ENCODE measurements around the gene RAPGEF1. TPM values are rescaled to one million over a fixed set of nuclear protein-coding genes. Genes with fewer than 3 reads are reported as not detected.

Gene RAPGEF1
- total RNA-seq, 1 experiment from 2014 or later, result 47.1 TPM

GRCh38 chr9:131700765-131701435 is 39.0 kb downstream of the RAPGEF1 start:
- H3K27me3 ChIP-seq (ENCODE audit: control insufficient read depth, insufficient read depth, low read length), result no peaks in the 10 kb centered on the region
- no peak overlapping the region for H3K4me3 ChIP-seq (ENCODE audit: insufficient read depth, low read depth, low read length)
- DNase-seq, result no peak
- H3K36me3 ChIP-seq (replicated peaks; ENCODE audit: control insufficient read depth, insufficient read depth, low read length), result no peaks in the 10 kb centered on the region

DNA sequence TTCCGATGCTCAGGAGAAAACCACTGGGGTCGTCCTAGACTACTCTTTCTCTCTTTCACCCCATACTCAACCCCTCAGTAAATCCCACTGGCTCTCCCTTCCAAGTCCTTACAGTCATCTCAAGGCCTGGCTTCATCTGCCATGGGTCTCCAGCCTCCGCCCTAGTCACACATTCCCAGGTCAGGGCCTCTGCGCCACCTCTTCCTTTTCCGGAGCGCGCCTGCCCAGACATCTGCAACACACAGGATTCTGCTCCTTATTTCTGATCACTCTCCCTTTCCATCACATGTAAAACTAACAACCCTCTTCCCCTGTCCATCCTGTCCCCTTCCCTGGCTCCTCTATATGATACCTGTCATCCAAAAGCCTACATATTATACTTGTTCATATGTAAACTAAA is 39.8 kb downstream of the RAPGEF1 start:
- H3K27me3 ChIP-seq (ENCODE audit: control insufficient read depth, insufficient read depth, low read length), result no peaks in the 10 kb centered on the region
- no peaks in the 10 kb centered on the region for H3K36me3 ChIP-seq (replicated peaks; ENCODE audit: control insufficient read depth, insufficient read depth, low read length)
- DNase-seq, result no peak
- H3K4me3 ChIP-seq (ENCODE audit: insufficient read depth, low read depth, low read length), result no peak overlapping the region

DNA sequence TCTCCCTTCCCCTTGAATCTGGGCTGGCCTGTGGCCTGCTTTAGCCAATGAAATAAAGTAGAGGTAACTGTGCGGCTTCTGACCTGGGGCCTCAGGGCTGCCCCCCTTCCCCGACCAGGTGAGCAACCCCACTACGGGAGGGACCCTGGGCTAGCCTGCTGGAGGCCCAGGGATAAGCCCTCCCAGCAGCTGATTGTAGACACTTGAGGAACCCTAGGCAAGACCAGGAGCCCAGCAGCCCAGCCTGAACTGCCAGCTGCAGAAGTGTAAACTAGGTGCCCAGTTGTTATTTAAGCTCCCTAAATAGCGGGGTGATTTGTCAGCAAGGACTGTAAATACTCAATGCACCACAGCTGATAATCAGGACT is 41.3 kb downstream of the RAPGEF1 start:
- DNase-seq, result peak; percentile 60
- H3K4me3 ChIP-seq (ENCODE audit: insufficient read depth, low read depth, low read length), result no peak overlapping the region
- no peaks in the 10 kb centered on the region for H3K27me3 ChIP-seq (ENCODE audit: control insufficient read depth, insufficient read depth, low read length)
- no peaks in the 10 kb centered on the region for H3K36me3 ChIP-seq (replicated peaks; ENCODE audit: control insufficient read depth, insufficient read depth, low read length)

DNA sequence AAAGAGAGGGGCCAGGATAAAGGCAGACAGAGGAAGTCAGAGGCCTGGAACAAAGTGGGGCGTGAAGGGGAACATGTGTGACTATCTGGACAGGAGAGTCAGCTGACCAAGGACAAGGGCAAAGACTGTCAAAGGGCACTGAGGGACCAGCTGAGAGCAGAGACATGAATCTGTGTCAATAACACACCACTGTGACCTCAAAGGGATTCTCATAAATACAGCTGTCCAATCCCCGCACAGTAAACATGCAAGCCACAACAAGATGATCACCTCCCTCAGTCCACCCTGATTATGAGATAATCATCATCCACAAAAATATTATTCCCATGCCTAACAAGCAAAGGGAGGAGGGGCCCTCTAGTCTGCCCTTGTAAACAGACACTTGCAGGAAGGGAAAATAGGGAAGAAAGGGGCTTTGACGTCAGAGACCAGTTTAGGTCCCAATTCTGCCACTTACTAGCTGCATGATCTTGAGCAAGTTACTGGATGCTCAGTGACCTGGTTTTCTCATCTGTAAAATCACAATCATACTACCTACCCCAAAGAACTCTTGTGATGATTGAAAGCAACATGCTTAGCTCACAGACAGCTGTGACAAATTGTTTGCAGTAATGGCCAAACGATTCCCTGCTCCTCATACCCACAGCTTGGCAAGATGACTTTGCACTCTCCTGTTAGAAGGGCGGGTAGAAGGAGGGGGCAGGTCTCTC is 41.8 kb downstream of the RAPGEF1 start:
- H3K36me3 ChIP-seq (replicated peaks; ENCODE audit: control insufficient read depth, insufficient read depth, low read length), result no peaks in the 10 kb centered on the region
- no peaks in the 10 kb centered on the region for H3K27me3 ChIP-seq (ENCODE audit: control insufficient read depth, insufficient read depth, low read length)
- H3K4me3 ChIP-seq (ENCODE audit: insufficient read depth, low read depth, low read length), result no peak overlapping the region
- no peak for DNase-seq

- Histone ChIP-seq H3K36me3 (replicated peaks; ENCODE audit: control insufficient read depth, insufficient read depth, low read length) (no peaks in the 10 kb centered on the region), H3K4me3 (ENCODE audit: insufficient read depth, low read depth, low read length) (no peak overlapping the region), H3K27me3 (ENCODE audit: control insufficient read depth, insufficient read depth, low read length) (no peaks in the 10 kb centered on the region)
- DNase-seq, result peak; percentile 70
Measured at GRCh38 chr9:131697097-131697496, 42.8 kb downstream of the RAPGEF1 start.

DNA sequence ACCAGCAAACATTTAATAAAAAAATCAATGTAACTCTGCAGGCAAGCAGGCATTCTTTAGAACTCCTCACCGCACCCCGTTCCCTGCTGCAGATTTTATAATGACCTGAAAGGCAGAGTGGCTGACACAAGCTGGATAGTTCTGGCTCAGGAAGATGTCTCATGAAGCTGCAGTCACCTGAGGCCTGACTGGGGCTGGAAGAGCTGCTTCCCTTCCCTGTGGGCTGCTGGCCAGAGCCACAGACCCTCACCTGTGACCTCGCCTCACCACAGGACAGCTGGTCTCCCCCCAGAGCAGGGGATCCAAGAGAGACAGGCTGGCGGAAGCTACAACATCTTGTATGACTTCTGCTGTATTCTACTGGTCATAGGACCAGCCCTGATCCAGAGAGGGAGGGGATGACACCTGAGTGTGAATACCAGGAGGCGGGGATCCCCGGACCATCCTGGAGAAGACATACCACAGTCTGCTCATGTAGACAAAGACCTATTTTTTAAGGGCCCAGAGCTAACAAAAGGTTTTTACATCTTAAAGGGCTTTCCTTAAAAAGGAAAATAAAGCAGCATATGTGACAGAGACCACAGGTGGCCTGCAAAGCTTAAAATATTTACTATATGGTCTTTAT is 43.9 kb downstream of the RAPGEF1 start:
- no peak overlapping the region for H3K4me3 ChIP-seq (ENCODE audit: insufficient read depth, low read depth, low read length)
- no peaks in the 10 kb centered on the region for H3K36me3 ChIP-seq (replicated peaks; ENCODE audit: control insufficient read depth, insufficient read depth, low read length)
- peak; percentile 60 for DNase-seq
- H3K27me3 ChIP-seq (ENCODE audit: control insufficient read depth, insufficient read depth, low read length), result no peaks in the 10 kb centered on the region

DNA sequence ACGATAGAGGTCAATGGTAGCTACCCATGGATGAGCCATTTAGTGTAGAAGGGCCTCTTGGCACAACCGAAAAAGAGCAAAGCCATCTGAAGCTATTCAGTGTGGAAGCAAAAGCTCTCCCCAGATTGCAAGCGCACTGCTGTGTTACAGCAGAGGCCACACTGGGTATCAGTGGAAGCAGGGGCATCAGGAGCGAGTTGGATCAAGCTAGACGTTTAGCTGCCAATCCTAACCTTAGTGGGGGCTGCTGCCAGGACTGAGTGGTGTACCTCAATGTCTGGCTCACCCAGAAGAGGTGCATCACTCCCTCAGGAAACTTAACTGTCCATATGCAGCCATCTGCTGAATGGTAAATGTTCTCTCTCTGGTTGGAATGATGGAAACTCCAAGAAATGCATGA is 44.5 kb downstream of the RAPGEF1 start:
- Histone ChIP-seq H3K4me3 (ENCODE audit: insufficient read depth, low read depth, low read length) (no peak overlapping the region), H3K27me3 (ENCODE audit: control insufficient read depth, insufficient read depth, low read length) (no peaks in the 10 kb centered on the region), H3K36me3 (replicated peaks; ENCODE audit: control insufficient read depth, insufficient read depth, low read length) (no peaks in the 10 kb centered on the region)
- DNase-seq, result no peak

- Histone ChIP-seq H3K4me3 (ENCODE audit: insufficient read depth, low read depth, low read length) (no peak overlapping the region), H3K36me3 (replicated peaks; ENCODE audit: control insufficient read depth, insufficient read depth, low read length) (no peaks in the 10 kb centered on the region), H3K27me3 (ENCODE audit: control insufficient read depth, insufficient read depth, low read length) (no peaks in the 10 kb centered on the region)
- DNase-seq, result peak; percentile 42
Measured at GRCh38 chr9:131693651-131694597, 46.0 kb downstream of the RAPGEF1 start.

- H3K36me3 ChIP-seq (replicated peaks; ENCODE audit: control insufficient read depth, insufficient read depth, low read length), result no peaks in the 10 kb centered on the region
- no peak for DNase-seq
- no peak overlapping the region for H3K4me3 ChIP-seq (ENCODE audit: insufficient read depth, low read depth, low read length)
- H3K27me3 ChIP-seq (ENCODE audit: control insufficient read depth, insufficient read depth, low read length), result no peaks in the 10 kb centered on the region
Measured at GRCh38 chr9:131692612-131693562, 47.0 kb downstream of the RAPGEF1 start.

DNA sequence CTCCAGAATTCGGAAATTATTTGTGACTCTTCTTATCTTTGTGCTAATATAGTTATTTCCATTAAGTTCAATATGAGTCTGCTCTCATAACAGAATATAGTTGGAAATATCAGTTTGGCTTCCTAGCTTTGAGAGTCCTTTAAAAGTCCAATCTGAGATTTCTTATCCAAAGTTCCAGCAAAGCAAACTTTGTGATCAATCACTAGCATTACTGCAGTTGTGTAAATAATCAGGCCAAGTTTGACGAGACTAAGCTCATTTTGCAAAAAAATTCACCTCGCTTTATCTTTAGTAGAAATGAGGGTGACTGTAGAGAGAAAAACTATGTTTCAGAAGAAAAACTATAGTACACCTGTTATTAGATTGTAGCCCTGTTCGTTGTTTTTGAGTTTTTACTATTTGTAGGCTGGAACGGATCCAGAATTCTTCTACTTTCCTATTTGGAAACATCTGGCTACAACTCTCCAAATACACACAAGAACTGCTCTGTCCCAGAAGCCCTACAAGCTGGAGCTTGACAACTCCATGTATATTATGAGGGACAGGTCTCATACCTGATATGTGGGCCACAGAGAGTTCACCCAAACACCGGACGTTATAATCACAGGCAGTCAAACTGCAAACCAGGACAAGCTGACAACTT is 47.8 kb downstream of the RAPGEF1 start:
- no peaks in the 10 kb centered on the region for H3K27me3 ChIP-seq (ENCODE audit: control insufficient read depth, insufficient read depth, low read length)
- H3K4me3 ChIP-seq (ENCODE audit: insufficient read depth, low read depth, low read length), result no peak overlapping the region
- H3K36me3 ChIP-seq (replicated peaks; ENCODE audit: control insufficient read depth, insufficient read depth, low read length), result no peaks in the 10 kb centered on the region
- no peak for DNase-seq

DNA sequence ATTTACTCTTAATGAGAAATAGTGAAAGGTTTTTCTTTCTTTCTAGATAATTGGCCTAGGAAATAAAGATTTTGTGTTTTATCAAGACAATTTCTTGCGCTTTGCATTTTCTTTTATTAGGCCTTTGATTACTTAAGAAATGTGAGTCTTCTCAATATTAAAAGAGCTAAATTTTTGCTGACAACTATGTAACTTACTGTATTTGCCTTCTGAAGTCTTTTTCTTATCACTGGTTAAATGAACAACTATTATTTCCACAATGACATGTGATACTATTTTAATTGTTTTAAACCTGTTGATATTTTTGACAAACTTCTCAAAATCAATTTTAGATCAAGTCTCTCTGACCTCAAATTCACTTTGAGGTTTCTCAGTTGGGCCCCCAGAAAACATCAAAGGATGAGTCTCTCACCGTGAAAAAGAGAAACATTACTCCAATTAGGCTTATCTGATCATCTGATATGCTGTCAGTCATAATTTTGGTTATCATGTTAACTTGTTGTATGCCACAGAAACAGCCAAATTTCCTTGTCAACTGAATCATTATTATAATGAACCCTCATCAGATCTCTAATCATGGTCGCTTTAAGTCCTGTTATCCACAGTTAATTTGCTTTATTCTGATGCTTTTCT is 48.8 kb downstream of the RAPGEF1 start:
- no peaks in the 10 kb centered on the region for H3K36me3 ChIP-seq (replicated peaks; ENCODE audit: control insufficient read depth, insufficient read depth, low read length)
- H3K4me3 ChIP-seq (ENCODE audit: insufficient read depth, low read depth, low read length), result no peak overlapping the region
- no peaks in the 10 kb centered on the region for H3K27me3 ChIP-seq (ENCODE audit: control insufficient read depth, insufficient read depth, low read length)
- DNase-seq, result no peak

DNA sequence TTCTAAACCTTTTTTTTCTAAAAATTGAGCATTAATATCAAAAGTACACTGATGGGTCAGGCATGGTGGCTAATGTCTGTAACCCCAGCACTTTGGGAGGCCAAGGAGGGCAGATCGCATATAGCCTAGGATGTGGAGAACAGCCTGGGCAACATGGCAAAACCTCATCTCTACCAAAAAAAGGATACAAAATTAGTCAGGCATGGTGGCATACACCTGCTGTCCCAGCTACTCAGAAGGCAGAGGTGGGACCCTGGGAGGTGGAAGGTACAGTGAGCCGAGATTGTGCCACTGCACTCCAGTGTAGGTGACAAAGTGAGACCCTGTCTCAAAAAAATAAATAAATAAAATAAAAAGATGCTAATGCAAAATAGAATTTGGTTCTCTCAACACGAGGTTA is 49.4 kb downstream of the RAPGEF1 start:
- H3K4me3 ChIP-seq (ENCODE audit: insufficient read depth, low read depth, low read length), result no peak overlapping the region
- DNase-seq, result no peak
- H3K27me3 ChIP-seq (ENCODE audit: control insufficient read depth, insufficient read depth, low read length), result no peaks in the 10 kb centered on the region
- no peaks in the 10 kb centered on the region; the same call in 1 of the 2 replicates for H3K36me3 ChIP-seq (replicated peaks; ENCODE audit: control insufficient read depth, insufficient read depth, low read length)

- Histone ChIP-seq H3K36me3 (replicated peaks; ENCODE audit: control insufficient read depth, insufficient read depth, low read length) (no peaks in the 10 kb centered on the region; the same call in 1 of the 2 replicates), H3K27me3 (ENCODE audit: control insufficient read depth, insufficient read depth, low read length) (no peaks in the 10 kb centered on the region), H3K4me3 (ENCODE audit: insufficient read depth, low read depth, low read length) (no peak overlapping the region)
- DNase-seq, result no peak
Measured at GRCh38 chr9:131688377-131688776, 51.5 kb downstream of the RAPGEF1 start.

Measured in H7 (cell line).